CD4-positive, alpha-beta memory T cell (primary cell): ENCODE results near the gene TAF6L. TPM values are rescaled to one million over a fixed set of nuclear protein-coding genes. Genes with fewer than 3 reads are reported as not detected.

ENCODE experiments used
- CTCF ChIA-PET: fragments of 350-600 bp; sonication (Branson Sonifier 250); formaldehyde crosslinking; loops from one replicate; lab custom pipeline; 2021; ENCODE audit warnings: inconsistent platforms; ENCODE audit not compliant: partially characterized antibody; lab: Charles Lee
- POLR2A ChIA-PET: fragments of 350-600 bp; sonication (Branson Sonifier 250); formaldehyde crosslinking; loops from one replicate; lab custom pipeline; 2021; ENCODE audit not compliant: partially characterized antibody; lab: Charles Lee
- DNase-seq, 5 donors: peaks; one replicate each; pipeline versions ENCODE4 v3.0.0 to v3.0.0-alpha.2; 2020 to 2022; ENCODE audit warnings: mixed read lengths in 1 of 5
- H3K27ac ChIP-seq: one replicate; pipeline ENCODE4 v1.7.0; 2013; ENCODE audit warnings: low read depth, low read length
- H3K27me3 ChIP-seq: 2 replicates; pipeline ENCODE4 v1.7.0; 2013; ENCODE audit warnings: mild to moderate bottlenecking, low read length, moderate library complexity; ENCODE audit not compliant: insufficient read depth
- H3K36me3 ChIP-seq: 2 replicates; pipeline ENCODE4 v1.7.0; 2013; ENCODE audit warnings: mild to moderate bottlenecking, low read length, moderate library complexity; ENCODE audit not compliant: insufficient read depth
- H3K4me1 ChIP-seq: 2 replicates; pipeline ENCODE4 v1.7.0; 2013; ENCODE audit warnings: mild to moderate bottlenecking, low read length, moderate library complexity; ENCODE audit not compliant: insufficient read depth
- H3K4me3 ChIP-seq, 2 donors: one replicate each; pipeline ENCODE4 v1.7.0; 2013; ENCODE audit warnings: low read length in 2 of 2, mild to moderate bottlenecking in 1 of 2
- H3K9me3 ChIP-seq, 2 donors: one replicate each; pipeline ENCODE4 v1.7.0; 2013; ENCODE audit warnings: low read length in 2 of 2, control low read depth in 1 of 2; ENCODE audit not compliant: control insufficient read depth in 1 of 2
- H3K27ac Mint-ChIP-seq, 7 donors: one replicate each; pipeline ENCODE4 v1.8.0; 2020 to 2021; ENCODE audit warnings: mixed read lengths in 7 of 7, mild to moderate bottlenecking in 6 of 7, inconsistent platforms in 3 of 7, moderate library complexity in 3 of 7
- H3K27me3 Mint-ChIP-seq, 2 donors: one replicate each; pipeline ENCODE4 v1.8.0; 2020 to 2021; ENCODE audit warnings: mixed read lengths in 2 of 2
- H3K36me3 Mint-ChIP-seq, 2 donors: one replicate each; pipeline ENCODE4 v1.8.0; 2020 to 2021; ENCODE audit warnings: mixed read lengths in 2 of 2, inconsistent platforms in 1 of 2, mild to moderate bottlenecking in 1 of 2
- H3K4me1 Mint-ChIP-seq, 4 donors: one replicate each; pipeline ENCODE4 v1.8.0; 2020 to 2021; ENCODE audit warnings: mixed read lengths in 4 of 4, mild to moderate bottlenecking in 1 of 4
- H3K4me3 Mint-ChIP-seq, 8 donors: one replicate each; pipeline ENCODE4 v1.8.0; 2020 to 2021; ENCODE audit warnings: mixed read lengths in 8 of 8, mild to moderate bottlenecking in 7 of 8, moderate library complexity in 6 of 8, inconsistent platforms in 3 of 8
- H3K9me3 Mint-ChIP-seq, 8 donors: one replicate each; pipeline ENCODE4 v1.8.0; 2020 to 2021; ENCODE audit warnings: mixed read lengths in 8 of 8, mild to moderate bottlenecking in 5 of 8, inconsistent platforms in 3 of 8, moderate library complexity in 1 of 8
- intact Hi-C: fragments of 100-400 bp; cut with micrococcal nuclease; formaldehyde crosslinking; loops from one replicate; pipeline ENCODE4 v1.15.1; 2023
- polyA plus RNA-seq, 2 donors: library from polyadenylated mRNA; unstranded; fragments of 300-500 nt; fragmentation: Illumina TruSeq; gene quantifications; one replicate each; pipeline ENCODE4 v1.2.3, GENCODE V29; 2021
- total RNA-seq, 2 experiments: library from RNA; stranded (reverse); gene quantifications; one replicate each; pipeline ENCODE4 v1.2.3, GENCODE V29; 2021

The TAF6L gene
- total and polyA plus RNA-seq, 4 experiments from 2014 or later, result 5.7 to 34.0 (median 18.4) TPM

GRCh38 chr11:62774407-62774806 lies 3.2 kb downstream of the TAF6L start:
- H3K9me3 ChIP-seq, result no peaks in the 10 kb centered on the region
- peaks cover 10 to 35% of the 10 kb centered on the region in 2 donors for H3K36me3 Mint-ChIP-seq
- peaks cover 17 to 38% (median 27%) of the 10 kb centered on the region in 4 donors for H3K4me1 Mint-ChIP-seq
- ChIA-PET CTCF (interaction anchor here (0.7 to 3.6 kb wide), 6 partner anchors 11 to 230 kb away, joined by 3 to 30 read pairs (median 3); partner anchors contain the start of genes POLR2G and TMEM179B), POLR2A (interaction anchor here (0.6 to 5.5 kb wide), 8 partner anchors 10 to 67 kb away, joined by 3 to 52 read pairs (median 4); partner anchors contain the start of genes HNRNPUL2, NXF1, TMEM179B and TTC9C)
- no peaks in the 10 kb centered on the region for H3K27me3 Mint-ChIP-seq
- no peak overlapping the region for H3K27ac ChIP-seq
- intact Hi-C loops, result no loop called here
- H3K27ac Mint-ChIP-seq, result no peak overlapping the region
- no peak for DNase-seq
- H3K36me3 ChIP-seq, result no peaks in the 10 kb centered on the region
- H3K4me3 Mint-ChIP-seq, result no peak overlapping the region
- no peak overlapping the region for H3K4me3 ChIP-seq
- peaks cover 0 to 1% (median 0%) of the 10 kb centered on the region in 8 donors for H3K9me3 Mint-ChIP-seq
- H3K4me1 ChIP-seq, result peaks cover 24% of the 10 kb centered on the region
- no peaks in the 10 kb centered on the region for H3K27me3 ChIP-seq

- DNase-seq, result no peak
- no peak overlapping the region for H3K27ac ChIP-seq
- H3K9me3 Mint-ChIP-seq, result peaks cover 0 to 1% (median 0%) of the 10 kb centered on the region in 8 donors
- no peak overlapping the region for H3K4me3 Mint-ChIP-seq
- peaks cover 14% of the 10 kb centered on the region for H3K4me1 ChIP-seq
- intact Hi-C loops, result no loop called here
- CTCF ChIA-PET, result interaction anchor here (0.8 to 3.6 kb wide), 4 partner anchors 11 to 86 kb away, joined by 3 to 30 read pairs (median 4); partner anchors contain the start of genes POLR2G and TMEM179B
- H3K4me1 Mint-ChIP-seq, result peaks cover 11 to 26% (median 19%) of the 10 kb centered on the region in 4 donors
- H3K4me3 ChIP-seq, result no peak overlapping the region
- POLR2A ChIA-PET, result interaction anchor here (0.6 to 3.3 kb wide), 6 partner anchors 11 to 64 kb away, joined by 3 to 20 read pairs (median 4); partner anchors contain the start of genes POLR2G, TMEM179B and ZBTB3
- H3K36me3 Mint-ChIP-seq, result peaks cover 10 to 30% of the 10 kb centered on the region in 2 donors
- no peaks in the 10 kb centered on the region for H3K27me3 ChIP-seq
- H3K27ac Mint-ChIP-seq, result peak overlapping the region in 2 of 7 donors; percentile 59 to 60
- no peaks in the 10 kb centered on the region for H3K9me3 ChIP-seq
- no peaks in the 10 kb centered on the region for H3K36me3 ChIP-seq
- no peaks in the 10 kb centered on the region for H3K27me3 Mint-ChIP-seq
These were observed 4.5 kb downstream of the TAF6L start for GRCh38 chr11:62775646-62776045.

- peaks cover 10 to 23% of the 10 kb centered on the region in 2 donors for H3K36me3 Mint-ChIP-seq
- peak overlapping the region in 1 of 8 donors; percentile 15 for H3K4me3 Mint-ChIP-seq
- H3K9me3 Mint-ChIP-seq, result peaks cover 0 to 1% (median 0%) of the 10 kb centered on the region in 8 donors
- intact Hi-C loops, result no loop called here
- CTCF ChIA-PET, result interaction anchor here (0.8 to 3.6 kb wide), 4 partner anchors 9 to 86 kb away, joined by 3 to 30 read pairs (median 3); partner anchors contain the start of gene TMEM179B
- Histone ChIP-seq H3K9me3 (no peaks in the 10 kb centered on the region), H3K27ac (peak overlapping the region; percentile 0), H3K36me3 (no peaks in the 10 kb centered on the region), H3K4me1 (peaks cover 2% of the 10 kb centered on the region), H3K27me3 (no peaks in the 10 kb centered on the region), H3K4me3 (no peak overlapping the region)
- no peaks in the 10 kb centered on the region for H3K27me3 Mint-ChIP-seq
- DNase-seq, result no peak
- peak overlapping the region in 6 of 7 donors; percentile 18 to 88 (median 78) for H3K27ac Mint-ChIP-seq
- peaks cover 5 to 10% (median 8%) of the 10 kb centered on the region in 4 donors for H3K4me1 Mint-ChIP-seq
- POLR2A ChIA-PET, result interaction anchor here (1.6 to 3.3 kb wide), 2 partner anchors 9 to 112 kb away, joined by 4 to 20 read pairs; partner anchors contain the start of genes C11orf98, CSKMT and TMEM179B
These were observed 6.2 kb downstream of the TAF6L start for GRCh38 chr11:62777389-62777788.

DNA sequence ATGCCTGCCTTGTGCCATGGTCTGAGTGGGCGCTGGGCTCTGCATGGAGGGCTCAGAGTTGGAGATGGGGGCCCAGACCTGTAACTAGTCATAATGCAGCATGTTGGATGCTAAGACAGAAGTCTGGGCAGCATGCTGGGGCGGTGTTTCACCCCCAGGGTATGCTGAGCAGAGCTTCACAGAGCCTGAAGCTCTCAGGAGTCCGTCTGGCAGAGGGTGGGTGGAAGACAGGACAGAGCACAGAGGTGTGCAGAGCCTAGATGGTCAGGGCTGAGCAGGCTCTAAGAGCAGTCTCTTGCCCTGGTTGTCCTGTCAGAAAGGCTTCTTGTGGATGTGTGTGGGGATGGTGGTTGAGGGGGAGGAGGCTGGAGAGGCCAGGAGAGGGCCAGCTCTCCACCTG lies 7.2 kb downstream of the TAF6L start:
- peaks cover 0 to 2% (median 0%) of the 10 kb centered on the region in 8 donors for H3K9me3 Mint-ChIP-seq
- H3K27ac Mint-ChIP-seq, result peak overlapping the region in 3 of 7 donors; percentile 57 to 81 (median 76)
- Histone ChIP-seq H3K36me3 (no peaks in the 10 kb centered on the region), H3K27ac (no peak overlapping the region), H3K9me3 (no peaks in the 10 kb centered on the region), H3K4me3 (no peak overlapping the region), H3K27me3 (no peaks in the 10 kb centered on the region), H3K4me1 (no peaks in the 10 kb centered on the region)
- H3K4me1 Mint-ChIP-seq, result peaks cover 5 to 10% (median 8%) of the 10 kb centered on the region in 4 donors
- no peak for DNase-seq
- ChIA-PET POLR2A (interaction anchor here (0.5 to 1.2 kb wide), 3 partner anchors 19 to 114 kb away, joined by 3 read pairs; partner anchors contain the start of genes C11orf98 and CSKMT), CTCF (no interaction called here)
- H3K36me3 Mint-ChIP-seq, result peaks cover 10 to 28% of the 10 kb centered on the region in 2 donors
- intact Hi-C loops, result no loop called here
- H3K4me3 Mint-ChIP-seq, result no peak overlapping the region
- H3K27me3 Mint-ChIP-seq, result no peaks in the 10 kb centered on the region

- DNase-seq, result no peak
- Histone ChIP-seq H3K36me3 (no peaks in the 10 kb centered on the region), H3K4me3 (no peak overlapping the region), H3K4me1 (peaks cover 10% of the 10 kb centered on the region), H3K9me3 (no peaks in the 10 kb centered on the region), H3K27me3 (no peaks in the 10 kb centered on the region), H3K27ac (no peak overlapping the region)
- Mint-ChIP-seq H3K27ac (peak overlapping the region in 2 of 7 donors; percentile 27 to 31), H3K4me3 (no peak overlapping the region), H3K9me3 (peaks cover 0 to 1% (median 0%) of the 10 kb centered on the region in 8 donors), H3K27me3 (no peaks in the 10 kb centered on the region), H3K4me1 (peaks cover 9 to 17% (median 14%) of the 10 kb centered on the region in 4 donors), H3K36me3 (peaks cover 0 to 24% of the 10 kb centered on the region in 2 donors)
- CTCF ChIA-PET, result no interaction called here
- intact Hi-C loops, result no loop called here
- POLR2A ChIA-PET, result no interaction called here
These were observed 11.6 kb downstream of the TAF6L start for GRCh38 chr11:62782753-62783152.

GRCh38 chr11:62786318-62787004 lies 15.3 kb downstream of the TAF6L start:
- peak overlapping the region; percentile 73 to 95 for H3K4me3 ChIP-seq
- intact Hi-C loops, result loop anchor here (1.0 to 2.0 kb wide), 11 partner anchors 15 to 95 kb away; partner anchors contain the start of genes NXF1, POLR2G, STX5 and TAF6L
- Mint-ChIP-seq H3K9me3 (peaks cover 0 to 3% (median 0%) of the 10 kb centered on the region in 8 donors), H3K4me3 (peak overlapping the region; percentile 85 to 96 (median 88)), H3K27ac (peak overlapping the region; percentile 89 to 97 (median 96)), H3K4me1 (peaks cover 28 to 54% (median 43%) of the 10 kb centered on the region in 4 donors), H3K27me3 (no peaks in the 10 kb centered on the region), H3K36me3 (peaks cover 3 to 46% of the 10 kb centered on the region in 2 donors)
- H3K9me3 ChIP-seq, result no peaks in the 10 kb centered on the region
- ChIA-PET POLR2A (interaction anchor here (0.6 to 25.8 kb wide), 36 partner anchors 9 to 384 kb away, joined by 3 to 801 read pairs (median 6); partner anchors contain the start of genes B3GAT3, C11orf98, CSKMT and GANAB), CTCF (interaction anchor here (0.9 to 5.4 kb wide), 38 partner anchors 9 to 195 kb away, joined by 3 to 105 read pairs (median 6); partner anchors contain the start of genes BSCL2, C11orf98, CSKMT and GNG3)
- H3K36me3 ChIP-seq, result peaks cover 15% of the 10 kb centered on the region
- peak overlapping the region; percentile 84 for H3K27ac ChIP-seq
- H3K4me1 ChIP-seq, result peaks cover 43% of the 10 kb centered on the region
- H3K27me3 ChIP-seq, result no peaks in the 10 kb centered on the region
- DNase-seq, result peak; percentile 82 to 85 (median 83)
